Measurements from ENCODE around the gene SEMA6A.

- no peak for TF ChIP-seq GATA2 (IDR thresholded peaks at IDR 0.05; ENCODE audit: low read depth, low read length)
- TF ChIP-seq GATA3 (IDR thresholded peaks at IDR 0.05; ENCODE audit: low read depth, low read length) = no peak
Observed at GRCh38 chr5:116521173-116521872, 53.3 kb downstream of the SEMA6A start.
